IMR-90 (cell line): ENCODE measurements around the gene TBC1D22A. TPM values are rescaled to one million over a fixed set of nuclear protein-coding genes. Genes with fewer than 3 reads are reported as not detected.

Source experiments
- ATAC-seq: fragments of 200-7000 bp; cut with Tn5 transposase; 2 replicates; pipeline ENCODE4 v1.9.1; 2020; ENCODE audit warnings: low read depth, mild to moderate bottlenecking, moderate library complexity
- BruUV-seq: library from RNA; stranded (reverse); fragments of 400-500 nt; replicated peaks from 2 replicates; lab custom pipeline; 2021; lab: Mats Ljungman, UMichigan
- CTCF ChIA-PET: fragments of 300-600 bp; formaldehyde crosslinking; extraction: SDS; loops from one replicate; lab custom pipeline; 2021; ENCODE audit warnings: antibody characterized with exemption; lab: Yijun Ruan, JAX
- POLR2A ChIA-PET: fragments of 300-600 bp; sonication (Branson Sonifier 250); formaldehyde crosslinking; loops from one replicate; lab custom pipeline; 2022; ENCODE audit warnings: antibody characterized with exemption; ENCODE audit not compliant: unreplicated experiment; lab: Charles Lee
- DNase-seq: peaks from one replicate; pipeline ENCODE4 v3.0.0; 2013
- H2AFZ ChIP-seq: replicated peaks from 2 replicates; pipeline ENCODE3; 2013; ENCODE audit warnings: low read length, mild to moderate bottlenecking; ENCODE audit not compliant: poor library complexity
- H2AK5ac ChIP-seq: 2 replicates; pipeline ENCODE4 v1.6.1; 2013; ENCODE audit warnings: low read depth, low read length, inconsistent platforms
- H2AK9ac ChIP-seq: replicated peaks from 2 replicates; pipeline ENCODE3; 2013; ENCODE audit warnings: mild to moderate bottlenecking, low read depth, low read length, moderate library complexity; ENCODE audit not compliant: poor library complexity
- H2BK120ac ChIP-seq: 2 replicates; pipeline ENCODE4 v1.6.1; 2013; ENCODE audit warnings: low read depth, low read length, inconsistent platforms
- H2BK15ac ChIP-seq: 3 replicates; pipeline ENCODE4 v1.6.1; 2013; ENCODE audit warnings: low read depth, low read length, inconsistent platforms
- H2BK20ac ChIP-seq: 2 replicates; pipeline ENCODE4 v1.6.1; 2013; ENCODE audit warnings: low read depth, mild to moderate bottlenecking, inconsistent platforms, low read length, moderate library complexity
- H2BK5ac ChIP-seq: 2 replicates; pipeline ENCODE4 v1.6.1; 2013; ENCODE audit warnings: mild to moderate bottlenecking, low read depth, low read length, inconsistent platforms; ENCODE audit not compliant: poor library complexity, severe bottlenecking
- H3K14ac ChIP-seq: replicated peaks from 2 replicates; pipeline ENCODE4 v1.6.1; 2013; ENCODE audit warnings: low read depth, low read length, inconsistent platforms
- H3K18ac ChIP-seq: 2 replicates; pipeline ENCODE4 v1.6.1; 2013; ENCODE audit warnings: low read depth, low read length, control low read depth
- H3K23ac ChIP-seq: 2 replicates; pipeline ENCODE4 v1.6.1; 2013; ENCODE audit warnings: low read depth, low read length, inconsistent platforms
- H3K27ac ChIP-seq: 2 replicates; pipeline ENCODE4 v1.5.1; 2013; ENCODE audit warnings: mild to moderate bottlenecking, control low read depth, low read length; ENCODE audit not compliant: insufficient read depth
- H3K27me3 ChIP-seq: 2 replicates; pipeline ENCODE4 v1.6.1; 2013; ENCODE audit warnings: low read length; ENCODE audit not compliant: control insufficient read depth, insufficient read depth
- H3K36me3 ChIP-seq: 2 replicates; pipeline ENCODE4 v1.6.1; 2013; ENCODE audit warnings: low read length, mixed read lengths; ENCODE audit not compliant: control insufficient read depth, insufficient read depth
- H3K4ac ChIP-seq: 2 replicates; pipeline ENCODE4 v1.6.1; 2013; ENCODE audit warnings: low read depth, low read length, inconsistent platforms
- H3K4me1 ChIP-seq: 2 replicates; pipeline ENCODE4 v1.6.1; 2013; ENCODE audit warnings: low read length, mixed read lengths; ENCODE audit not compliant: control insufficient read depth, insufficient read depth
- H3K4me2 ChIP-seq: 2 replicates; pipeline ENCODE4 v1.6.1; 2013; ENCODE audit warnings: low read depth, mild to moderate bottlenecking, control low read depth, low read length, moderate library complexity
- H3K4me3 ChIP-seq: 2 replicates; pipeline ENCODE4 v1.5.1; 2013; ENCODE audit warnings: low read depth, mild to moderate bottlenecking, control low read depth, low read length, moderate library complexity; ENCODE audit not compliant: insufficient read depth
- H3K56ac ChIP-seq: 2 replicates; pipeline ENCODE4 v1.6.1; 2013; ENCODE audit warnings: low read length, inconsistent platforms; ENCODE audit not compliant: insufficient read depth; ENCODE audit errors: extremely low read depth
- H3K79me1 ChIP-seq, 2 experiments: 2 replicates each; pipeline ENCODE4 v1.6.1; 2013; ENCODE audit warnings: low read length in 2 of 2, inconsistent platforms in 1 of 2, low read depth in 1 of 2
- H3K9ac ChIP-seq: 2 replicates; pipeline ENCODE4 v1.6.1; 2013; ENCODE audit warnings: low read depth, low read length, control low read depth
- H3K9me1 ChIP-seq: 2 replicates; pipeline ENCODE4 v1.6.1; 2013; ENCODE audit warnings: low read length, inconsistent platforms; ENCODE audit not compliant: insufficient read depth
- H3K9me3 ChIP-seq: 2 replicates; pipeline ENCODE4 v1.6.1; 2013; ENCODE audit warnings: low read length; ENCODE audit not compliant: control insufficient read depth, insufficient read depth
- H4K20me1 ChIP-seq: 2 replicates; pipeline ENCODE4 v1.6.1; 2013; ENCODE audit warnings: low read length, inconsistent platforms; ENCODE audit not compliant: insufficient read depth
- H4K5ac ChIP-seq: 2 replicates; pipeline ENCODE4 v1.6.1; 2013; ENCODE audit warnings: mild to moderate bottlenecking, low read depth, low read length, control low read depth
- H4K8ac ChIP-seq, 2 experiments: 2 replicates each; pipeline ENCODE4 v1.6.1; 2013; ENCODE audit warnings: low read depth in 2 of 2, low read length in 2 of 2, control low read depth in 1 of 2, inconsistent platforms in 1 of 2
- H4K91ac ChIP-seq: 2 replicates; pipeline ENCODE4 v1.6.1; 2013; ENCODE audit warnings: low read depth, low read length, inconsistent platforms; ENCODE audit not compliant: insufficient read depth
- BHLHE40 ChIP-seq: fragments of 150-350 bp; IDR thresholded peaks from 2 replicates; pipeline ENCODE4 v1.6.1; 2016; ENCODE audit warnings: mild to moderate bottlenecking, low read depth, low read length
- CEBPB ChIP-seq: IDR thresholded peaks from 2 replicates; pipeline ENCODE4 v1.6.1; 2012; ENCODE audit warnings: low read depth, low read length, improper control_type of control experiment
- CHD1 ChIP-seq: IDR thresholded peaks from 2 replicates; pipeline ENCODE4 v1.6.1; 2012; ENCODE audit warnings: low read depth, low read length, improper control_type of control experiment
- CTCF ChIP-seq: conservative IDR thresholded peaks from 2 replicates; pipeline ENCODE4 v1.5.1; 2012; ENCODE audit warnings: mild to moderate bottlenecking, low read depth, low read length, improper control_type of control experiment
- ELK1 ChIP-seq: fragments of 150-350 bp; IDR thresholded peaks from 2 replicates; pipeline ENCODE4 v1.6.1; 2016; ENCODE audit warnings: low read depth, mild to moderate bottlenecking, low read length, moderate library complexity, borderline replicate concordance
- FOS ChIP-seq: fragments of 150-350 bp; IDR thresholded peaks from 2 replicates; pipeline ENCODE4 v1.6.1; 2016; ENCODE audit warnings: low read depth, low read length
- MAFK ChIP-seq: IDR thresholded peaks from 2 replicates; pipeline ENCODE4 v1.6.1; 2012; ENCODE audit warnings: low read depth, low read length, improper control_type of control experiment
- MAZ ChIP-seq: IDR thresholded peaks from 2 replicates; pipeline ENCODE4 v1.6.1; 2012; ENCODE audit warnings: low read depth, mild to moderate bottlenecking, low read length, improper control_type of control experiment, moderate library complexity, borderline replicate concordance
- MXI1 ChIP-seq: IDR thresholded peaks from 2 replicates; pipeline ENCODE4 v1.6.1; 2012; ENCODE audit warnings: low read depth, mild to moderate bottlenecking, low read length, moderate library complexity, borderline replicate concordance
- NFE2L2 ChIP-seq: fragments of 150-350 bp; IDR thresholded peaks from 2 replicates; pipeline ENCODE4 v1.6.1; 2016; ENCODE audit warnings: low read depth, mild to moderate bottlenecking, low read length
- POLR2A ChIP-seq: IDR thresholded peaks from 2 replicates; pipeline ENCODE4 v1.6.1; 2012; ENCODE audit warnings: mild to moderate bottlenecking, low read depth, low read length
- RAD21 ChIP-seq: IDR thresholded peaks from 2 replicates; pipeline ENCODE4 v1.6.1; 2012; ENCODE audit warnings: low read length, improper control_type of control experiment
- RCOR1 ChIP-seq: IDR thresholded peaks from 2 replicates; pipeline ENCODE4 v1.6.1; 2012; ENCODE audit warnings: mild to moderate bottlenecking, low read length, improper control_type of control experiment; ENCODE audit not compliant: insufficient replicate concordance
- RFX5 ChIP-seq: IDR thresholded peaks from 2 replicates; pipeline ENCODE4 v1.8.0; 2012; ENCODE audit warnings: low read depth, mild to moderate bottlenecking, low read length, moderate library complexity
- SMC3 ChIP-seq: fragments of 150-350 bp; IDR thresholded peaks from 2 replicates; pipeline ENCODE4 v1.6.1; 2016; ENCODE audit warnings: low read depth, mild to moderate bottlenecking, antibody characterized with exemption, low read length, moderate library complexity
- USF2 ChIP-seq: fragments of 150-350 bp; IDR thresholded peaks from 2 replicates; pipeline ENCODE4 v1.6.1; 2017; ENCODE audit warnings: mild to moderate bottlenecking, antibody characterized with exemption, low read length, low read depth
- WGBS, 2 experiments: methylation state at CpG; one replicate each; pipeline versions ENCODE4 v1.1.5 to v1.1.7; 2013; ENCODE audit warnings: missing lambda C conversion rate in 2 of 2; ENCODE audit not compliant: insufficient read length in 1 of 2; ENCODE audit errors: extremely low coverage in 2 of 2; 5-methylcytosine and 5-hydroxymethylcytosine counted together
- dilution Hi-C: fragments of 300-500 bp; cut with HindIII; formaldehyde crosslinking; loops from one replicate; pipeline ENCODE4 v1.14.3; 2018; ENCODE audit warnings: low sequenced_read_pairs; ENCODE audit not compliant: unreplicated experiment
- in situ Hi-C: fragments of 300-500 bp; cut with MboI; formaldehyde crosslinking; loops from 3 replicates; pipeline ENCODE4 v1.14.3; 2019; ENCODE audit warnings: low sequenced_read_pairs, inconsistent platforms, mixed read lengths
- intact Hi-C: fragments of 100-400 bp; cut with micrococcal nuclease; formaldehyde crosslinking; loops from 2 replicates; pipeline ENCODE4 v1.10.0; 2022
- polyA plus RNA-seq, 3 experiments: library from polyadenylated mRNA; depleted of rRNA; stranded (reverse); fragments of >200 nt; gene quantifications; 2 replicates each; pipeline ENCODE4 v1.2.3, GENCODE V29; 2012; ENCODE audit warnings: low replicate concordance in 1 of 3
- total RNA-seq: library from RNA; depleted of rRNA; stranded (reverse); fragments of >200 nt; gene quantifications from 2 replicates; pipeline ENCODE4 v1.2.3, GENCODE V29; 2012

Gene TBC1D22A
- total and polyA plus RNA-seq, 2 of the 4 experiments (the other 2 are of a cell fraction): 9.0 to 16.7 TPM

GRCh38 chr22:47151490-47151889, 389.0 kb downstream of the TBC1D22A start:
- ChIA-PET POLR2A (no interaction called here), CTCF (no interaction called here)
- Histone ChIP-seq H2BK20ac (no peak overlapping the region), H4K5ac (no peak overlapping the region), H4K20me1 (no peaks in the 10 kb centered on the region), H3K4ac (no peak overlapping the region), H3K14ac (no peak overlapping the region), H3K27ac (no peak overlapping the region), H3K4me2 (no peak overlapping the region), H2BK120ac (no peak overlapping the region), H3K4me1 (peaks cover 16% of the 10 kb centered on the region), H4K8ac (no peak overlapping the region), H3K4me3 (no peak overlapping the region), H3K9me1 (0 out of 2 replicates have a peak, but pooled peaks cover 3% of the 10 kb centered on the region), H3K23ac (no peak overlapping the region), H2BK5ac (no peak overlapping the region), H2AK9ac (peak overlapping the region; percentile 3), H2AK5ac (peak overlapping the region; percentile 27; the same call in 1 of the 2 replicates), H3K79me1 (peaks cover 0 to 5% of the 10 kb centered on the region in 2 experiments; a peak in 1 of 4 replicates), H3K36me3 (no peaks in the 10 kb centered on the region), H2AFZ (no peak overlapping the region), H2BK15ac (no peak overlapping the region), H3K9ac (no peak overlapping the region), H3K9me3 (peaks cover 2% of the 10 kb centered on the region; the same call in 1 of the 2 replicates), H4K91ac (no peak overlapping the region), H3K56ac (no peak overlapping the region), H3K18ac (no peak overlapping the region), H3K27me3 (no peaks in the 10 kb centered on the region)
- dilution Hi-C loops: no loop called here
- BruUV-seq: no TSS peak
- ATAC-seq: no peak
- 88% methylated on average over 5 of the region's 10 CpGs; no CpG with 5 or more reads in 1 of the 2 experiments for WGBS, 2 experiments
- in situ Hi-C loops: no loop called here
- DNase-seq: peak; percentile 44
- TF ChIP-seq RCOR1: no peak
- TF ChIP-seq CHD1: no peak
- TF ChIP-seq RAD21: no peak
- TF ChIP-seq BHLHE40: no peak
- no peak for TF ChIP-seq MAZ
- no peak for TF ChIP-seq MXI1
- TF ChIP-seq MAFK: no peak
- TF ChIP-seq FOS: no peak
- TF ChIP-seq ELK1: no peak
- TF ChIP-seq RFX5: no peak
- no peak for TF ChIP-seq SMC3
- no peak for TF ChIP-seq NFE2L2
- no peak for TF ChIP-seq POLR2A
- TF ChIP-seq USF2: no peak
- TF ChIP-seq CTCF: no peak
- no peak for TF ChIP-seq CEBPB
- intact Hi-C loops: loop anchor here (10.0 kb wide), 1 partner anchor 307 kb away; no protein-coding TSS in a partner anchor
